Nephron (organoid): ENCODE data around the gene CDC42BPG.

Experiments used
- H3K27ac Mint-ChIP-seq, 3 experiments: 2 replicates each; pipeline ENCODE4 v1.8.0; 2020; ENCODE audit warnings: mixed read lengths in 3 of 3, mild to moderate bottlenecking in 2 of 3, moderate library complexity in 1 of 3
- H3K27me3 Mint-ChIP-seq: 2 replicates; pipeline ENCODE4 v1.8.0; 2021; ENCODE audit warnings: low read depth, mild to moderate bottlenecking, moderate library complexity, mixed read lengths
- H3K36me3 Mint-ChIP-seq: 2 replicates; pipeline ENCODE4 v1.8.0; 2020; ENCODE audit warnings: low read depth, mixed read lengths
- H3K4me1 Mint-ChIP-seq: 2 replicates; pipeline ENCODE4 v1.8.0; 2020; ENCODE audit warnings: mixed read lengths
- H3K4me3 Mint-ChIP-seq, 3 experiments: 2 replicates each; pipeline ENCODE4 v1.8.0; 2020; ENCODE audit warnings: mild to moderate bottlenecking in 3 of 3, mixed read lengths in 3 of 3, moderate library complexity in 2 of 3
- H3K9me3 Mint-ChIP-seq: 2 replicates; pipeline ENCODE4 v1.8.0; 2020; ENCODE audit warnings: mixed read lengths
- CTCF ChIP-seq, 3 experiments: fragments of 200-600 bp; sonication (generic); IDR thresholded peaks; one replicate each; pipeline ENCODE4 v1.5.0; 2021; ENCODE audit warnings: antibody characterized with exemption in 3 of 3; ENCODE audit not compliant: unreplicated experiment in 3 of 3

CDC42BPG gene

DNA sequence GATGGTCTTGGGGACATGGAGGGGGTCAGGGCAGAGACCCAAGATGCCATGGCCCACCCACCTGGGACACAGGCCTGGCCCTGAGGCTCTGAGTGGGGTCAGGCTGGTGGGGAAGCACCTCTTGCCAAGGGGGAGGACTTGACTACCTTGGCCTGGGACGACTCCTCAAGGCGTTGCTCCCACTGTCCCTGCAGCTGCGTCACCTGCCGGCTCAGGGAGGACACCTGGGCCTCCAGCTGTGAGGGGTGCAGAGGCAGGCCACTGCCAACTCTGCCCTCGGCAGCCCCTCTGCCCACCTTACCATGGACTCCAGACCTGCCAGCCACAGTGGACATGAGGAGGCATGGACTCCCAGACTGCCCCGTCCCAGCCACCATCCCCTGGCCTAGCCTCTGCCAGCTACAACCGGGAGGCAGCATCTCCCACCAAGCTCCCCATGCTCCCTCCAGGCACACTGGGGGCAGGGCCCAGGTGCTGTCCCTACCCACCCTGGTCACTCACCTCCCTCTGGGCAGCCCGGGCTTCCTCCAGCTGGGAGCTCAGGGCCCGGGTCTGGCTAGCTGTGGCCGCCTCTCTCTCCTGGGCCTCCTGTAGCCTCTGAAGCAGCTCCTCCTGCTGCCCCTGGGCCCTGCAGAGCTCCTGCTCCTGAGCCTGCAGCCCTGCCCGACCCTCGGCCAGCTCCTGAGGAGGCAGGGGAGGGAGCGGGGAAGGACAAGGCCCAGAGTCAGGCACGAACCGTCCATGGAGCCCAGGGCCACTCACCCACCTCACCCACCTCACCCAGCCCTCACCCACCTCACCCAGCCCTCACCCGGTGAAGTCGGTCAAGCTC lies 8.6 kb downstream of the CDC42BPG start:
- no peak for TF ChIP-seq CTCF (IDR thresholded peaks at IDR 0.05; ENCODE audit: unreplicated experiment in 3 of 3)
- Mint-ChIP-seq H3K36me3 (no peaks in the 10 kb centered on the region), H3K4me1 (no peaks in the 10 kb centered on the region), H3K4me3 (no peak overlapping the region), H3K9me3 (no peaks in the 10 kb centered on the region), H3K27me3 (no peaks in the 10 kb centered on the region), H3K27ac (no peak overlapping the region)

DNA sequence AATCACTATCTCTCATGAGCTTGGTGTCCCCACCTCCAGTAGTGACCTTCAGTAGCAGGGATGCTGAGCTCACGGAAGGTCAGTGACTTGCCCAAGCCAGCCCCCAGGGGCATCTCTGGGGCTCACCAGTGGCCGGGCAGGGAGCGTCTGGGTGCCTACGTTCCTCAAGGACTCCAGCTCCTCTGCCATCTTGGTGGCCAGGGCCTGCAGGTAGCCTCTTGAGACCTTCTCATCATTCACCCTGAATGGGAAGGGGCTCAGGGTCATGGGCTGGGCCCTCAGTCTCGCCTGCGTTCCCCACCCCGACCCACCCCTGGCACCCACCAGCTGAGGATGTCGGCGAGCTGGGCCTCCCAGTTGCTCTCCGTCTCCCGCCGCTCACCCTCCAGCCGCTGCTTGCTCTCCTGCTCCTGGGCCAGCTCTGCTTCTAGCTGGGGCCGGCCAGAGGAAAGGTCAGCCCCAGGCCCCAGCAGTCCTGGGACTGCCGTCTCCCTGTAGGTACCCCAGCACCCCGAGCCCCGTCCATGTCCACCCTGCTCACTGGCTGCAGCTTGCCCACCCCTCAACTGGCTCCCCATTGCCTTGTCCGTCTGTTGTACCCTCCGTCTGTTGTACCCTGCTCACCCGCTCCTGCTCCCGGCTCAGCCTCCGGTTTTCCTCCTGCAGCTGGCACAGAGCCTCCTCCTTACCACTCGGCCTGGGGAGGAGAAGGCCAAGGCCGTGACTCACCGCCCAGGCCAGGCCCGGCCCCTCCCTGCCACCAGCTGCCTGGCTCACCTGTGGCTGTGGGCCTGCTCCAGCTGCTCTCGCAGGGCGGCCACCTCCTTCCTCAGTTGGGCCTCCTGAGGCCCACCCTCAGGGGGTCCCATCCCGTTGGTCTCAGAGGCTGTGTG lies 9.5 kb downstream of the CDC42BPG start:
- Mint-ChIP-seq H3K4me1 (no peaks in the 10 kb centered on the region), H3K27ac (no peak overlapping the region), H3K36me3 (no peaks in the 10 kb centered on the region), H3K27me3 (no peaks in the 10 kb centered on the region), H3K9me3 (no peaks in the 10 kb centered on the region), H3K4me3 (no peak overlapping the region)
- no peak for TF ChIP-seq CTCF (IDR thresholded peaks at IDR 0.05; ENCODE audit: unreplicated experiment in 3 of 3)

DNA sequence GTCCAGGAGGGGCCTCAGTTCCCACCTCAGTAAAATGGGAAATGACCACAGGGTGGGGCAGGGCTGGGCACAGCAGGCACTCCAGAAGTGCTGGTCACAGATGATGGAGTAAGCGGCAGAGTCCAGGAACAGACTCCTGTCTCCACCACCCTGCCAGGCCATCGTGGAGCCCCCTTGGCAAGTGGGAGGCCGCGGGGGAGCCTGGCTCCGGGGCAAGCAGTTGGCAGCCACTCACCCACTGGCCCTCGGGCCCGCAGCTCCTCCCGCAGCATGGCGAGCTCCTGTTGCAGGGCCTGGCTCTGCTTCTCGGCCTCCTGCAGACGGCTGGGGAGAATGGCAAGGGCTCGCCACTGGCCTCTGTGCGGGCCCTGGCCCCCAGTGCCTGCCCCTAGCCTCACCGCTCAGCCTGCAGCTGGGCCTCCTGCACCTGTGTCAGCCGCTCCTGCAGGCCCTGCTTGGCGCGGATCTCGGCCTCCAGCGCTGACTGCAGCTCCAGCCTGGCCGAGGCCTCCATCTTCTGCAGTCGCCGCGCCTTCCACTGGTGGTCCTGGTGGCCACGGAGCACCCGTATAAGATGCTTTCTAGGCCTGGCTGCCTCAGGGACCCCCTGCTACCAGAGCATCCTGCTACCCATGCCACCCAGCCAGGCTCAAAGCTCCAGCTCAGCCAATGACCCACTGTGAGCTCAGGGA lies 10.3 kb downstream of the CDC42BPG start:
- Mint-ChIP-seq H3K4me1 (no peaks in the 10 kb centered on the region), H3K27me3 (no peaks in the 10 kb centered on the region), H3K4me3 (no peak overlapping the region), H3K36me3 (no peaks in the 10 kb centered on the region), H3K9me3 (no peaks in the 10 kb centered on the region), H3K27ac (no peak overlapping the region)
- no peak for TF ChIP-seq CTCF (IDR thresholded peaks at IDR 0.05; ENCODE audit: unreplicated experiment in 3 of 3)

DNA sequence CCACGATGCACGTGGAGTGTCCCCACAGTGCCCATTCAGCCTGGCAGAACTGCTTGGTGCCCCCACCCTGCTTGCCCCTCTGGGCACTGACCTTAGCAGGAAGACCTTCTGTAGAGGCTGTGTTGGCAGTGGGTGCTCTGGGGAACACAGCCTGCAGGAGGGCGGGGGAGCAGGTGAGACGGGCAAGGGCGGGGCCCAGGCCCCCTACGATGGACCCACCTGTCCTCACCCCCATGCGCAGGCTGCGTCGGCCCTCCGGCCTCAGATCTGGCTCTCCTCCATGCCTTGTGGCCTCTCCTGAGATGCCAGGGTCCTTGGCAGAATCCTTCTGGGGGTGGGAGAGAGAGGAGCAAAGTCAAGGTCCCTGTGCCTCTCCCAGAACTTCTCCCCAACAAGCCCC lies 10.9 kb downstream of the CDC42BPG start:
- Mint-ChIP-seq H3K36me3 (no peaks in the 10 kb centered on the region), H3K9me3 (no peaks in the 10 kb centered on the region), H3K4me1 (no peaks in the 10 kb centered on the region), H3K27ac (no peak overlapping the region), H3K27me3 (no peaks in the 10 kb centered on the region), H3K4me3 (no peak overlapping the region)
- TF ChIP-seq CTCF (IDR thresholded peaks at IDR 0.05; ENCODE audit: unreplicated experiment in 3 of 3) = no peak

DNA sequence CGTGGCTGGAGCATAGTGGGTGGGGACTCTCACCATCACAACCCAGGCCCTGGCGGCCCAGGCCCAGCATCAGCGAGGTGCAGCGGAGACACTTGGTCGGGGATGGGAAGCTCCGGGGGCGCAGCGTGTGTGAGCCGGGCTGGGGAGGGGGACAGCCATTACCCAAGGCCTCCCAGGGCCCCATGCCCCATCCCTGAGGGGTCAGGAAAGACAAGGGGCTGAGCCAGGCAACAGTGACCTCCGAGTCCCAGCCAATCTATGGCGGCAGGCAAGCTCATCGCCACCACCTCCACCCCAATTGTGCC lies 11.3 kb downstream of the CDC42BPG start:
- Mint-ChIP-seq H3K4me3 (no peak overlapping the region), H3K9me3 (no peaks in the 10 kb centered on the region), H3K27me3 (no peaks in the 10 kb centered on the region), H3K36me3 (no peaks in the 10 kb centered on the region), H3K4me1 (no peaks in the 10 kb centered on the region), H3K27ac (no peak overlapping the region)
- TF ChIP-seq CTCF (IDR thresholded peaks at IDR 0.05; ENCODE audit: unreplicated experiment in 3 of 3) = no peak
